Measurements from ENCODE around the gene ZFP92.

Gene ZFP92

DNA sequence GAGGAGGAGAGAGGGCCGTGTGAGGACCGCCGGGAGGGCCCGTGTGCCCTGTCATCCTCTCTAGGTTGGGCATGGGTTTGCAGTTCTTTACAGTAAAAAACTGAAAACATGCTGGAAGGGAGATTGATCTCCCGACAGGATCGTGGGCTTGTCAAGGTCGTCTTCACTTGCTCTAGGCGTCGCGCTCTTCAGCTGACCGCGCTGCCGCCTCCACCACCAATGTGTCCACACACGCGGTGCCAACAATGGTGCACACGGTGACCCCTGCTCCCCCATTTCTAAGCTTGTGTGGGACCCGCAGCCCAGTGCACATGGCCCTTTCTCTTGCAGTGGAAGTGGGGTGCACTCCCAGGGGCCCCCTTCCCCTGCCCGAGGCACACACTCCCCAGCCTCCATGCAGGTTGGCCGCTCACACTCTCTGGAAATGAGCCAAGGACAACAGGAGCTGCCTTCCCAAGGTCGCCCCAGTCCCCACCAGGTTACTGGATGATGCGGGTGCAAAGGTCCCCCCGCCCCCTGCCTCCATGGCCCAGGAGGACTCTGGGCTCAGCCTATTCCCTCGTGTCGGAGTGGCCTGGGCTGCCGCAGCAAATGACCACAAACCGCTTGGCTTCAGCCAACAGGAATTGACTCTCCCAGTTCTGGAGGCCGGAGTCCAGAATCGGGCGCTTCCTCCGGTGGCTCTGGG is 1.7 kb upstream of the ZFP92 start:
- Histone ChIP-seq H3K27me3 (ENCODE audit: insufficient read depth, low read length) (0 out of 2 replicates have a peak, but pooled peaks cover 3% of the 10 kb centered on the region), H2AFZ (ENCODE audit: low read length, unreplicated experiment) (no peak overlapping the region)

DNA sequence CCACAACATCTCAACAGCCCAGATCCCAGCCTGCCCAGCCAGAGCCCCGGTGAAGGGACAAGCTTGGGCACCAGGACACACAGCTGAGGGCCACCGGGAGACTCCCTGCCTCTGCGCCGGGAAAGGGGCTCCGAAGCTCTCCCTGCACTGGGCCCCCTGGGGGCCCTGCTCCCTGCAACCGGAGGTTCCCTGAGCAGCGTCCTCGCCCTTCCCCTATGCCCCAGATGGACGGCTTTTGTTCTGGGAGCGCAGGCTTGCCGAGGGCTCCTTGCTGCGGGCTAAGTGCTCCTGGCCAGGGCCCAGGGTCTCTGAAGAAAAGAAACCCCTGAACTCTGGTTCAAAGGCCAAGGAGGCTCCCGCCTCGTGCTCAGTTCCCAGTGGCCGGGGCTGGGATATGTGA is 899 bp upstream of the ZFP92 start:
- Histone ChIP-seq H2AFZ (ENCODE audit: low read length, unreplicated experiment) (no peak overlapping the region), H3K4me1 (ENCODE audit: control insufficient read depth, insufficient read depth, low read length, unreplicated experiment) (no peaks in the 10 kb centered on the region), H3K36me3 (ENCODE audit: insufficient read depth, low read length) (no peaks in the 10 kb centered on the region), H3K79me2 (ENCODE audit: control insufficient read depth, insufficient read depth, low read length, unreplicated experiment) (no peaks in the 10 kb centered on the region), H3K27me3 (ENCODE audit: insufficient read depth, low read length) (no peaks in the 10 kb centered on the region), H3K4me3 (ENCODE audit: low read depth, low read length) (no peak overlapping the region), H3K27ac (ENCODE audit: low read depth, low read length) (no peak overlapping the region)

More for the DNA sequence above, 1.7 kb upstream of the ZFP92 start:
- no peak overlapping the region for H3K27ac ChIP-seq (ENCODE audit: low read depth, low read length)
- H3K4me3 ChIP-seq (ENCODE audit: low read depth, low read length): no peak overlapping the region
- no peaks in the 10 kb centered on the region for H3K4me1 ChIP-seq (ENCODE audit: control insufficient read depth, insufficient read depth, low read length, unreplicated experiment)
- H3K36me3 ChIP-seq (ENCODE audit: insufficient read depth, low read length): no peaks in the 10 kb centered on the region
- H3K79me2 ChIP-seq (ENCODE audit: control insufficient read depth, insufficient read depth, low read length, unreplicated experiment): no peaks in the 10 kb centered on the region

DNA sequence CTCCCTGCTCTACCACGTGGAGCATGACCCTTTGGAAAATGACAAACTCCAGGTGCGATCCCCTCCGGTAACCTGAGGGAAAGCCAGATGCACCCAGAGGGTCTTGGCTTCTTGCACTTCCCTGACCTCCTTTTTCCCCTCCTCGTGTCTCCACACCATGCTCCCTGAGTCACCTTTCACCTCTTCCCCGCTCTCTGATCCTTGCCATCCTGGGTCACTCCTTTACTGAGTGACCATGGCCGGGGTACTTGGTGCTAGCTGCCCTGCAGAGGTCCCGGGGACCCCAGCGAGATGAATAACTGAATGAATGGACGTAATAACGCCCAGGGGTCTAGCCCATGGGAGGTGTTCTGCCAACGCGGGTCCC is 401 bp upstream of the ZFP92 start:
- Histone ChIP-seq H3K79me2 (ENCODE audit: control insufficient read depth, insufficient read depth, low read length, unreplicated experiment) (no peaks in the 10 kb centered on the region), H3K36me3 (ENCODE audit: insufficient read depth, low read length) (no peaks in the 10 kb centered on the region), H3K27ac (ENCODE audit: low read depth, low read length) (no peak overlapping the region), H3K4me1 (ENCODE audit: control insufficient read depth, insufficient read depth, low read length, unreplicated experiment) (no peaks in the 10 kb centered on the region), H3K4me3 (ENCODE audit: low read depth, low read length) (peak overlapping the region; percentile 78), H3K27me3 (ENCODE audit: insufficient read depth, low read length) (no peaks in the 10 kb centered on the region), H2AFZ (ENCODE audit: low read length, unreplicated experiment) (no peak overlapping the region)

DNA sequence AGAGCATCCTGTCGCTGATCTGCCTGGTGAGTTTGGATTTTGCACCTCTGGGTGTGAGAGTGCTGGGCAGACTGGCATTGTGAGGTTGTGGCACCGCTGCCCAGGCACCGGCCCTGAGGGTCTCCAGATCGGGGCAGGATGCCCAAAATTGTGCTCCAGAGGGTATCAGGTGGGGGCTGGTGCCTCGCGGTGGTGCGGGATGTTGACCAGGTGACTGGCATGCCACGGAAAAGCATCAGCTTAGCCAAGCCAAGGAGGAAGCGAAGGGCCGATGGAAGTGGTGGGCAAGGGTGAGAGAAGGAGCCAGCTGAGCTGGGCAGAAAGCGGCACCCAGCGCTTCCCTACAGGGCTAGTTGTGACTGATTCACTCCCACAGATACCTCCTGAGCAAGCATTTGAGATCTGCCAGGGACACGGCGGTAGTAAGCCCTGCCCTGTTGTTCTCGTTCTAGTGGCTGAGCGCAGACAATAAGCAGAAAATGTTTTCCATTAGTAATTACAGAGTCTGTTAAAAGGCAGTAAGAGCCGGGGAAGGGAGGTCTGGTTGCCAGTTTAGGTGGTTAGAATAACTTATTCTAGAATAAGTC is 809 bp downstream of the ZFP92 start:
- H3K4me3 ChIP-seq (ENCODE audit: low read depth, low read length): peak overlapping the region; percentile 78
- H3K79me2 ChIP-seq (ENCODE audit: control insufficient read depth, insufficient read depth, low read length, unreplicated experiment): no peaks in the 10 kb centered on the region
- H3K27ac ChIP-seq (ENCODE audit: low read depth, low read length): no peak overlapping the region
- no peaks in the 10 kb centered on the region for H3K36me3 ChIP-seq (ENCODE audit: insufficient read depth, low read length)
- H3K27me3 ChIP-seq (ENCODE audit: insufficient read depth, low read length): no peaks in the 10 kb centered on the region
- H3K4me1 ChIP-seq (ENCODE audit: control insufficient read depth, insufficient read depth, low read length, unreplicated experiment): no peaks in the 10 kb centered on the region
- no peak overlapping the region for H2AFZ ChIP-seq (ENCODE audit: low read length, unreplicated experiment)

DNA sequence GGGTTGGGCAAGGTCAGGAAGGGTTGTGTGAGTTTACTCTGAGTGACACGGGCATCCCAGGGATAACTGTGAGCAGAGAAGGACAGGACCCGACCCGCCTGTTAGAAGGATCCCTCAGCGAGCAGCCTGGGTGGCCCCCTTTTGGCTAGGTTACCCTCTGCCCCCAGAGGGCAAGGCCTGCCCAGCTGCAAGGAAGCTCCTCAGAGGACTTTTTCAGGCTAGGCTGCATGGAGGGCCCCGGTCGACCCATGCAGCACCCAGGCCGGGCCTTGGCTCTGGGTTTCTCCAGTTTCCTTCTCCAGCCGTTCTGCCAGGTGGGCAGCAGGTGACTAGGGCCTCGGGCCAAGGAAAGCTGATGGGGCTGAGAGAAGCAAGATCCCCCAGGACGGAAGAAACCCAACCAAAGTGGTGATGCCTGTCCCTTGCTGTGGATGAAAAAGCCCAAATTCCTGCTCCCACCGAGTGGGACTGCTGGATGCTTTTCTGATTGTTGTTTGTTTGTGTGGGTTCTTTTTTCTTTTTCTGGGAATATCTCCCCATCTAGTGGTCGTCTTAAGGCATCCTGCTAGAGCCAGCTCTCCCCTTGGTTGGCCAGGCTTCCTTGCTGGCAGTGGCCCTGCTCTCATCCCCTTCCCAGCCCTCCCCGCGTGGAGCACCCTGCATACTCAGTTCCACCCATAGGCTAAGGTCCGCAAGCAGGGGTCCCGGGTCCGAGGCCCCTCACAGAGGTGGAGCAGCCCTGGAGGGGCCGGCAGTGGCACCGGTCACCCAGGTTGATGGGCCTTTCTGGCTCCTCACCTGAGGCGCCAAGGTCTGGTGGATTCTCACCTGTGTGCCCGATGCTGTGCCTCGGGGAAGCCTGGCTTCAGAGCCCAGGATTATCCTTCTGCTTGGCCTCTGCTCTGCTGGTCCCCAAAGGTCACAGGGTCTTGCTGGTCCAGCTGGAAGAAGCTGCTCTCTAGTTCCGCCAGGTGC is 1.8 kb downstream of the ZFP92 start:
- Histone ChIP-seq H3K4me3 (ENCODE audit: low read depth, low read length) (no peak overlapping the region), H3K27me3 (ENCODE audit: insufficient read depth, low read length) (no peaks in the 10 kb centered on the region), H3K4me1 (ENCODE audit: control insufficient read depth, insufficient read depth, low read length, unreplicated experiment) (no peaks in the 10 kb centered on the region), H3K79me2 (ENCODE audit: control insufficient read depth, insufficient read depth, low read length, unreplicated experiment) (no peaks in the 10 kb centered on the region), H2AFZ (ENCODE audit: low read length, unreplicated experiment) (no peak overlapping the region), H3K36me3 (ENCODE audit: insufficient read depth, low read length) (no peaks in the 10 kb centered on the region), H3K27ac (ENCODE audit: low read depth, low read length) (no peak overlapping the region)

DNA sequence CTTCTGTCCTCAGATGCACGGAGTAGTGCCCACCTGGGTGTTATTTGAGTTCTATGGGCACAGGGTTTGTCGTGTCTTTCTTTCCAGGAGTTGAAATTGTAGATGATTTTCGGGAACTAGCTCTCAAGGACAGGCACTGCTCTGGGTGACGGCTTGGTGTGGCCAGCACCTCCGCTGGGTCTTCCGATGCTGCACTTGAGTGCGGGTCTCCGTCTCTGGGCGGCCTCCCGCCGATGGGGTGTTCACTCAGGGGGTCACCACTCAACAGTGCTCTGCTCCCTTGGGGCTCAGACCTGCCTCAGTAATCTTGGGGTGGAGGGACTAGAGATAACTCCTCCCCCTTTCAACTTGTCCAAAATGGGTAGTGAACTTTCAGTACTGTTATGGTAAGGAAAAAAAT is 2.5 kb downstream of the ZFP92 start:
- Histone ChIP-seq H3K4me3 (ENCODE audit: low read depth, low read length) (no peak overlapping the region), H3K27ac (ENCODE audit: low read depth, low read length) (no peak overlapping the region), H2AFZ (ENCODE audit: low read length, unreplicated experiment) (no peak overlapping the region), H3K79me2 (ENCODE audit: control insufficient read depth, insufficient read depth, low read length, unreplicated experiment) (no peaks in the 10 kb centered on the region), H3K36me3 (ENCODE audit: insufficient read depth, low read length) (no peaks in the 10 kb centered on the region), H3K27me3 (ENCODE audit: insufficient read depth, low read length) (no peaks in the 10 kb centered on the region), H3K4me1 (ENCODE audit: control insufficient read depth, insufficient read depth, low read length, unreplicated experiment) (no peaks in the 10 kb centered on the region)

DNA sequence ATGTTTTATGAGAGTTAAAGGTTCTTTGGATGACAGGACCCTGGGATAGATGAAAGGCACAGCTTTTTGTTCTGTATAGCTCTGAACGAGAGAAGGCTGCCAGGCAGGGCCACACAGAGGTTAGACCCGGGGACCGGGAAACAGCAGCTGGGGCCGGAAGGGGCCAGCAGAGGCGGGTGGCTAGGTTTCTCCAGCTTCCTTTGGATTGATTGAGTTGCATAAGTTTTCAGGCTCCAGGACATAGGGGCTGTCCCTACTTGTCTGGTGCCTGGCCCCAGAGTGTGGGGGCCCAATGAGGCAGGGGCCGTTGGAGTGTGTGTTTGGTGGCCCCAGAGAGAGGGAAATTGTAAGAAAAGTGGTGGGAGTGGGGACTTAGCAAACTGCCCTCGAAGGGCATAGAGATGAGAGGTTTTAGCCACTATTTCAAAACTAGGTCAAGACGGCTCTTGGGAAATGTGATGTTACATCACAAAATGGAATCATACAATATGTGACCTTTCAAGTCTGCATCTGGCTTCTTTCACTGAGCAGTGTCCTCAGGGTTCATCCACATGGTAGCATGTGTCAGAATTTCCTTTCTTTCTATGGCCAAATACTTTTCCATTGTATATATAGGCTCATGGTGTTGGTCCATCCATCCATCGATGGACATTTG is 3.7 kb downstream of the ZFP92 start:
- Histone ChIP-seq H3K27ac (ENCODE audit: low read depth, low read length) (no peak overlapping the region), H3K36me3 (ENCODE audit: insufficient read depth, low read length) (no peaks in the 10 kb centered on the region), H3K4me3 (ENCODE audit: low read depth, low read length) (no peak overlapping the region), H2AFZ (ENCODE audit: low read length, unreplicated experiment) (no peak overlapping the region), H3K27me3 (ENCODE audit: insufficient read depth, low read length) (no peaks in the 10 kb centered on the region), H3K79me2 (ENCODE audit: control insufficient read depth, insufficient read depth, low read length, unreplicated experiment) (no peaks in the 10 kb centered on the region), H3K4me1 (ENCODE audit: control insufficient read depth, insufficient read depth, low read length, unreplicated experiment) (no peaks in the 10 kb centered on the region)

DNA sequence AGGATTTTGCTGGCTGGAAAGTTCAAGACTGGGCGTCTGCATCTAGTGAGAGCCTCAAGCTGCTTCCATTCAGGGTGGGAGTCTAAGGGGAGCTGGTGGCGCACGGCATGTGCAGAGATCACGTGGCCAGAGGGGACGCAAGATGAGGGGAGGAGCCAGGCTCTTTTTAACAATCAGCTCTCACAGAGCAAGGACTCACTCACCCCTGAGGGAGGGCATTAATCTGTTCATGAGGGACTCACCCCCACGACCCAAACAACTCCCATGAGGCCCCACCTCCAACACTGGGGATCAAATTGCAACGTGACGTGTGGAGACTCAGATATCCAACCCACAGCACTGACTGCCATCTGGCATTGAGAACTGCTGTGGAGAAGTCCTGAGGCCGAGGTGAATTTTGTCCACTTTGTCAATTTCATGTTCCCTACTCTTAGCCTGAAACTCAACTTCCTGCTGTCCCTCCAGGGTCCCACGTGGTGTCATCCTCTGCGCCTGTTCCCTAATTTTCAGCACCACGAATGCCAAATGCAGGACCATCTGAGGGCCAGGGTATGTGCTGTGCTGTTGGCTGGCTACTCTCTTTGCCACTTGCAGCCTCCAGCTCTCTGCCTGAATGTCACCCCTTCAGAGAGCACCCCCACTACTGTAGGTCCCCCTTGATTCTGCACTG is 5.6 kb downstream of the ZFP92 start:
- Histone ChIP-seq H3K36me3 (ENCODE audit: insufficient read depth, low read length) (no peaks in the 10 kb centered on the region), H3K79me2 (ENCODE audit: control insufficient read depth, insufficient read depth, low read length, unreplicated experiment) (no peaks in the 10 kb centered on the region), H3K27me3 (ENCODE audit: insufficient read depth, low read length) (no peaks in the 10 kb centered on the region), H3K27ac (ENCODE audit: low read depth, low read length) (no peak overlapping the region), H3K4me1 (ENCODE audit: control insufficient read depth, insufficient read depth, low read length, unreplicated experiment) (no peaks in the 10 kb centered on the region), H2AFZ (ENCODE audit: low read length, unreplicated experiment) (no peak overlapping the region), H3K4me3 (ENCODE audit: low read depth, low read length) (no peak overlapping the region)

DNA sequence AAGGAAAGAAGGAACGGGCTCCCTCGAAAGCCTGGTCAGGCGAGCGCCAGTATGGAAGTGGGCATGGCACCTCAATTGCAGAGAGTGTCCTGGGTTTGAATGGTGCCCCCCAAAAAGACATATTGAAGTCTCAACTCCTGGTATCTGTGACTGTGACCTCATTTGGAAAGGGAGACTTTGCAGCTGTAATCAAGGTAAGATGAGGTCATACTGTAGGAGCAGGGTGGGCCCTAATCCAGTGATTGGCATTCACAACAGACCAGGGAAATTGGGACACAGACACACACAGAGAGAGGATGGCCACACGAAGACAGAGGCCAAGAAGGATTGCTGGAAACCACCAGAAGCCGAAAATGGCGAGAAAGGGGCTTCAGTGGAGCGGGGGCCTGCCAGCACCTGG is 6.4 kb downstream of the ZFP92 start:
- Histone ChIP-seq H2AFZ (ENCODE audit: low read length, unreplicated experiment) (no peak overlapping the region), H3K27ac (ENCODE audit: low read depth, low read length) (no peak overlapping the region), H3K4me3 (ENCODE audit: low read depth, low read length) (no peak overlapping the region), H3K79me2 (ENCODE audit: control insufficient read depth, insufficient read depth, low read length, unreplicated experiment) (no peaks in the 10 kb centered on the region), H3K27me3 (ENCODE audit: insufficient read depth, low read length) (no peaks in the 10 kb centered on the region), H3K4me1 (ENCODE audit: control insufficient read depth, insufficient read depth, low read length, unreplicated experiment) (no peaks in the 10 kb centered on the region), H3K36me3 (ENCODE audit: insufficient read depth, low read length) (no peaks in the 10 kb centered on the region)
